Activated CD4-positive, CD25-positive, alpha-beta regulatory T cell treated with anti-CD3 and anti-CD28 coated beads, Interleukin-2, amount 50 U/mL, for 24 hours (primary cell): ENCODE results near the gene GLRA2.
"Not testable (repeated sequence)": the region's sequence is repeated elsewhere in the genome, so short reads cannot be mapped to it uniquely, and the experiment has no call there.

Source experiments
- ATAC-seq, 2 donors: fragments of 150-1000 bp; cut with Tn5 transposase; one replicate each; pipeline ENCODE4 v1.10.0; 2021; ENCODE audit warnings: mild to moderate bottlenecking in 1 of 2, moderate library complexity in 1 of 2

Gene GLRA2

GRCh38 chrX:14594521-14594920, 65.2 kb downstream of the GLRA2 start:
- ATAC-seq: no peak

- ATAC-seq: no peak
Observed at GRCh38 chrX:14598330-14598729, 69.0 kb downstream of the GLRA2 start.

- ATAC-seq: no peak
Observed at GRCh38 chrX:14607446-14607985, 78.2 kb downstream of the GLRA2 start.

GRCh38 chrX:14612450-14612849, 83.1 kb downstream of the GLRA2 start:
- ATAC-seq: not testable (repeated sequence)

GRCh38 chrX:14616301-14616700, 87.0 kb downstream of the GLRA2 start:
- ATAC-seq: no peak

GRCh38 chrX:14616836-14617235, 87.5 kb downstream of the GLRA2 start:
- ATAC-seq: no peak

- no peak for ATAC-seq
Observed at GRCh38 chrX:14618177-14618965, 89.0 kb downstream of the GLRA2 start.

GRCh38 chrX:14630733-14631132, 101.4 kb downstream of the GLRA2 start:
- no peak for ATAC-seq

- no peak for ATAC-seq
Observed at GRCh38 chrX:14641681-14642655, 112.6 kb downstream of the GLRA2 start.

GRCh38 chrX:14660970-14661369, 131.6 kb downstream of the GLRA2 start:
- no peak for ATAC-seq

- no peak for ATAC-seq
Observed at GRCh38 chrX:14670819-14671218, 141.5 kb downstream of the GLRA2 start.

- no peak for ATAC-seq
Observed at GRCh38 chrX:14672611-14673172, 143.4 kb downstream of the GLRA2 start.

- no peak for ATAC-seq
Observed at GRCh38 chrX:14673236-14673635, 143.9 kb downstream of the GLRA2 start.

- peak; percentile 60 to 83 for ATAC-seq
Observed at GRCh38 chrX:14673764-14674163, 144.4 kb downstream of the GLRA2 start.

- no peak for ATAC-seq
Observed at GRCh38 chrX:14675500-14675899, 146.2 kb downstream of the GLRA2 start.

GRCh38 chrX:14676431-14676830, 147.1 kb downstream of the GLRA2 start:
- ATAC-seq: no peak

GRCh38 chrX:14688331-14688730, 159.0 kb downstream of the GLRA2 start:
- not testable (repeated sequence) for ATAC-seq

- ATAC-seq: no peak
Observed at GRCh38 chrX:14690553-14690952, 161.2 kb downstream of the GLRA2 start.

GRCh38 chrX:14694611-14695010, 165.3 kb downstream of the GLRA2 start:
- ATAC-seq: no peak

GRCh38 chrX:14697451-14697850, 168.1 kb downstream of the GLRA2 start:
- peak in 1 of 2 donors; percentile 41 for ATAC-seq

- ATAC-seq: no peak
Observed at GRCh38 chrX:14698790-14699189, 169.5 kb downstream of the GLRA2 start.

- no peak for ATAC-seq
Observed at GRCh38 chrX:14700982-14701381, 171.6 kb downstream of the GLRA2 start.

- no peak for ATAC-seq
Observed at GRCh38 chrX:14702145-14702544, 172.8 kb downstream of the GLRA2 start.
